GM10248 (cell line): ENCODE data around the gene PPP2R5B.
A peak's percentile ranks its signal among the peaks of the same experiment; 100 is the strongest.
"Not testable (repeated sequence)": the region's sequence is repeated elsewhere in the genome, so short reads cannot be mapped to it uniquely, and the experiment has no call there.

Experiments
- CTCF ChIA-PET: fragments of 300-600 bp; sonication (Branson Sonifier 250); formaldehyde crosslinking; extraction: SDS; loops from one replicate; lab custom pipeline; 2021; ENCODE audit warnings: antibody characterized with exemption; lab: Yijun Ruan, JAX
- POLR2A ChIA-PET: fragments of 350-650 bp; sonication (Branson Sonifier 250); formaldehyde crosslinking; extraction: SDS; loops from one replicate; lab custom pipeline; 2020; ENCODE audit warnings: antibody characterized with exemption; lab: Yijun Ruan, JAX
- DNase-seq: peaks from one replicate; pipeline ENCODE4 v3.0.0; 2012; ENCODE audit errors: extremely low spot score
- TF ChIP-seq, protein P1 (sequence below): IDR thresholded peaks from 2 replicates; pipeline ENCODE4 v1.5.1; 2012; ENCODE audit warnings: mild to moderate bottlenecking, low read depth; ENCODE audit errors: extremely low read depth, missing control alignments, control extremely low read depth

Gene PPP2R5B

DNA sequence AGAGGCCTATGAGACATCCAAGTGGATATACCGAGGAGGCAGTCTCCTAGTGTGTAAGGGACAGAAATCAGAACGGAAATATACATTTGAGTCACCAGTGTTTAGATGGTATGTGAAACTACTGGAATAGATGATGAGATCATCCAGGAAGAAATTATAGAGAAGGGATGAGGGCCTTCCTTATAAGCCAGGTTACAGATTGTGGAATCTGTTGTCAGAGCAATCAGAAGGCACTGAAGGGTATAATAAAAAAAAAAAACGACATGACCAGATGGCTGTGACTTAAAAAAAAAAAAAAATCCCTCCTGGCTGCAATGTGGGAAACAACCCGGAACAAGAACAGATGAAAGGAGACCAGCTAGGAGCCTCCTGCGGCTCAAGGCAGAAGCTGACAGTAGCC, 44.7 kb downstream of the PPP2R5B start:
- POLR2A ChIA-PET, result interaction anchor here (0.6 kb wide), 1 partner anchor 108 kb away, joined by 5 read pairs; no protein-coding TSS in a partner anchor
- DNase-seq, result no peak
- TF ChIP-seq, protein P1, sequence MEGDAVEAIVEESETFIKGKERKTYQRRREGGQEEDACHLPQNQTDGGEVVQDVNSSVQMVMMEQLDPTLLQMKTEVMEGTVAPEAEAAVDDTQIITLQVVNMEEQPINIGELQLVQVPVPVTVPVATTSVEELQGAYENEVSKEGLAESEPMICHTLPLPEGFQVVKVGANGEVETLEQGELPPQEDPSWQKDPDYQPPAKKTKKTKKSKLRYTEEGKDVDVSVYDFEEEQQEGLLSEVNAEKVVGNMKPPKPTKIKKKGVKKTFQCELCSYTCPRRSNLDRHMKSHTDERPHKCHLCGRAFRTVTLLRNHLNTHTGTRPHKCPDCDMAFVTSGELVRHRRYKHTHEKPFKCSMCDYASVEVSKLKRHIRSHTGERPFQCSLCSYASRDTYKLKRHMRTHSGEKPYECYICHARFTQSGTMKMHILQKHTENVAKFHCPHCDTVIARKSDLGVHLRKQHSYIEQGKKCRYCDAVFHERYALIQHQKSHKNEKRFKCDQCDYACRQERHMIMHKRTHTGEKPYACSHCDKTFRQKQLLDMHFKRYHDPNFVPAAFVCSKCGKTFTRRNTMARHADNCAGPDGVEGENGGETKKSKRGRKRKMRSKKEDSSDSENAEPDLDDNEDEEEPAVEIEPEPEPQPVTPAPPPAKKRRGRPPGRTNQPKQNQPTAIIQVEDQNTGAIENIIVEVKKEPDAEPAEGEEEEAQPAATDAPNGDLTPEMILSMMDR, result no peak
- CTCF ChIA-PET, result no interaction called here

GRCh38 chr11:64970731-64971151, 46.3 kb downstream of the PPP2R5B start:
- ChIA-PET POLR2A (no interaction called here), CTCF (no interaction called here)
- TF ChIP-seq, protein P1, result no peak
- DNase-seq, result no peak

- ChIA-PET POLR2A (no interaction called here), CTCF (no interaction called here)
- DNase-seq, result peak; percentile 40
- TF ChIP-seq, protein P1, result no peak
Measured at GRCh38 chr11:64971421-64972233, 47.1 kb downstream of the PPP2R5B start, which contains the start of gene MAJIN. MAJIN (minus strand) TSS chr11:64972108; CDS start chr11:64959405, 12,703 bp downstream.

- TF ChIP-seq, protein P1, result no peak
- no peak for DNase-seq
- POLR2A ChIA-PET, result interaction anchor here (0.7 kb wide), 1 partner anchor 922 kb away, joined by 9 read pairs; no protein-coding TSS in a partner anchor
- CTCF ChIA-PET, result no interaction called here
Measured at GRCh38 chr11:64974124-64974523, 49.6 kb downstream of the PPP2R5B start.

- ChIA-PET CTCF (no interaction called here), POLR2A (no interaction called here)
- TF ChIP-seq, protein P1, result no peak
- DNase-seq, result no peak
Measured at GRCh38 chr11:64976651-64977050, 52.2 kb downstream of the PPP2R5B start.

GRCh38 chr11:64983339-64983738, 58.9 kb downstream of the PPP2R5B start:
- DNase-seq, POLR2A ChIA-PET: not testable (repeated sequence)
- CTCF ChIA-PET, result interaction anchor here (1.3 kb wide), 1 partner anchor 13 kb away, joined by 3 read pairs; the partner anchor contains the start of gene BATF2
